GM18867 (cell line): ENCODE measurements around the gene PTEN.
"Not testable (repeated sequence)": the region's sequence is repeated elsewhere in the genome, so short reads cannot be mapped to it uniquely, and the experiment has no call there.

Experiments used
- ATAC-seq: cut with Tn5 transposase; IDR thresholded peaks from one replicate; pipeline ENCODE4 v1.9.1; 2021; ENCODE audit warnings: mild to moderate bottlenecking, moderate library complexity; ENCODE audit not compliant: unreplicated experiment

Gene PTEN

GRCh38 chr10:87868277-87868676, 4.9 kb downstream of the PTEN start:
- no peak for ATAC-seq

DNA sequence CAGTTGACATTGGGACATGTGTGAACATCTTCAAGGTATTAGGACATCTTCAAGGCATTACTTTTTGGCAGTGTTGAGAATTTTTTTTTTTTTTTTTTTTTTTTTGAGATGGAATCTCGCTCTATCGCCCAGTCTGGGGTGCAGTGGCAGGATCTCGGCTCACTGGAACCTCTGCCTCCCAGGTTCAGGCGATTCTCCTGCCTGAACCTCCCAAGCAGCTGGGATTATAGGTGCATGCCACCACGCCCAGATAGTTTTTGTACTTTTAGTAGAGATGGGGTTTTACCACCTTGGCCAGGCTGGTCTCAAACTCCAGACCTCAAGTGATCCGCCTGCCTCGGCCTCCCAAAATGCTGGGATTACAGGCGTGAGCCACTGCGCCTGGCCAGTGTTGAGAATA, 5.7 kb downstream of the PTEN start:
- not testable (repeated sequence) for ATAC-seq

DNA sequence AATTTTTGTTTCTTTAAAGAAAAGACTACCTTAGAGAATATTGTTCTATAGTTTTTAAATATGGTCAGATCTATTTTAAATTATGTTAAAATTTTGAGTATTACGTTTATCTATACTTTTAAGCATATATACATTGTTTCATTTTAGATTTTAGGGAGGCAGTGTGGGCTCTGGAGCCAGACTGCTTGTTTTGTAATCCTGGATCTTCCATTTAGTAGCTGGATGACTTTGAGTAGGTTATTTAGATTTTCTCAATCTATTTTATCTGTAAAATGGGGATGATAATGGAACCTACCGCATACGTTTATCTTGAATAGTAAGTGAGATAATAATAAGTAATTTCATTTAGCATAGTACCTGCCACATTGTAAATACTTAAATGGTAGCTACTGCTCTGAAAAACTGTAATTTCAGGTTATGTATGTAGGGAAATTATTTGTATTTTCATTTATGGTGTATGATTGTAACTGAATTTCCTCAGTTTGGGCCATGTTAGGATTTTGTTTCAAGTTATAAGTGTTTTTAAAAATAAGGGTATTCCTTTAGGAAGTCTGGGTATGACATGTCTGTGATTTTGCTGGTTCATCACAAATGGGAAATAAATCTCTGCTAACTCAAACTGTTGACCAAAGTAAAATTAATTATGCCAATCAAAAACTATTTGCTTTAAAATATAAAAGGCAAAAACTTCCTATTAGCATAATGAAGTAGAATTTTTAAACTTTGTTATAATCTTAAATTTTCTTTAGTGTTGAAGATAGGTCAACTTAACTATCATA, 6.5 kb downstream of the PTEN start:
- no peak for ATAC-seq

DNA sequence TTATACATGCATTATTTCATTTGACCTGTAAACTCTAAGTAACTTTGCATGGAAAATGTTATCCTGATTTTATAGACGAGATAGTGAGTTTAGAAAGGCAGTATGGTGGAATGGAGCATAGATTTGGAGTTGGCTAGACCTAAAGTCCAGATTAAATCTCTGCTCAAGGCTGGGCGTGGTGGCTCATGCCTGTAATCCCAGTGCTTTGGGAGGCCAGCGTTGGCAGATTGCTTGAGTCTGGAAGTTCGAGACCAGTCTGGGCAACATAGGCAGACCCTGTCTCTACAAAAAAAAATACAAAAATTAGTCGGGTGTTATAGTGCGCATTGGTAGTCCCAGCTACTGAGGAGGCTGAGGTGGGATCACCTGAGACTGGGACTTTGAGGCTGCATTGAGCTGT, 9.4 kb downstream of the PTEN start:
- no peak for ATAC-seq

DNA sequence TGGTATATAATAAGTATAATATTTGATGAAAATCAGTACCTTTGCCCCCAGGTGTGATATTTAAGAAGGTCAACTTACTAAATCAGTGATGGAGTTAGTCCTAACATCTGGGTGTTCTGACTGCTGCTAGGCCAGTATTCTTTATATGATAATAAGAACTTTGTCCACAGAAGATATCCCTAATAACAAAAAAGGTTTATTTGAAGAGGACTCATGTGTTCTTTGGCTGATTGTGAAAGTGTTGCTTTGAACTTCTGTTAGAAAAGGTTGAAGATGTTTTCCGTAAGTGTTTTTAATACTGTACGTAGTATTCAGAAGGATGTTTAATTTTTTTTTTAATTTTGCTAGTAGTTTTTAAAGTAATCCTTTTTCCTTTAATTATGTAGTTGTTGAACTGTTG, 10.2 kb downstream of the PTEN start:
- ATAC-seq, result no peak

GRCh38 chr10:87875929-87876571, 12.6 kb downstream of the PTEN start:
- no peak for ATAC-seq

GRCh38 chr10:87878664-87879459, 15.4 kb downstream of the PTEN start:
- no peak for ATAC-seq

DNA sequence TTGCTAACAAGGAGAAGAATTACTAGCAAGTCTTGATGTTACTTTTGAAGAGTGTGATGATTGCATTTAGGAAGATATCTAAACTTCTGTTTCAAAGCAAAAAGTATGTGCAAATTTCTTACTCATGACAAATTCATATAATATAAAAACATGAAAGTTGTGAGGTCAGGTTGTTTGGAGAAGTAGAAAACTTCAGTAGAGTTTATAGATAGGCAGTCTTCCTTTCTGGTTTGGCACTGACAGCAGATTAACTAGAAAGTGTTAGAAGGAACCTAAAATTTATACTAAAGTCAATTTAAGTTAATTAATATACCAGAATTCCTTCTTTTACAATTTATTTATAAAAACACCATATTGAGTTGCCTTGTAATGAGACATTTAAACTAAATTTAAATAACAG, 16.9 kb downstream of the PTEN start:
- ATAC-seq, result no peak

DNA sequence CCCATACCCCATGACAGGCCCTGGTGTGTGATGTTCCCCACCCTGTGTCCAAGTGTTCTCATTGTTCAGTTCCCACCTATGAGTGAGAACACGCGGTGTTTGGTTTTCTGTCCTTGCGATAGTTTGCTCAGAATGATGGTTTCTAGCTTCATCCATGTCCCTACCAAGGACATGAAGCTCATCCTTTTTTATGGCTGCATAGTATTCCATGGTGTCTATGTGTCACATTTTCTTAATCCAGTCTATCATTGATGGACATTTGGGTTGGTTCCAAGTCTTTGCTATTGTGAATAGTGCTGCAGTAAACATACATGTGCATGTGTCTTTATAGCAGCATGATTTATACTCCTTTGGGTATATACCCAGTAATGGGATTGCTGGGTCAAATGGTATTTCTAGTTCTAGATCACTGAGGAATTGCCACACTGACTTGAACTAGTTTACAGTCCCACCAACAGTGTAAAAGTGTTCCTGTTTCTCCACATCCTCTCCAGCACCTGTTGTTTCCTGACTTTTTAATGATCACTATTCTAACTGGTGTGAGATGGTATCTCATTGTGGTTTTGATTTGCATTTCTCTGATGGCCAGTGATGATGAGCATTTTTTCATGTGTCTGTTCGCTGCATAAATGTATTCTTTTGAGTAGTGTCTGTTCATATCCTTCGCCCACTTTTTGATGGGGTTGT, 18.1 kb downstream of the PTEN start:
- not testable (repeated sequence) for ATAC-seq

DNA sequence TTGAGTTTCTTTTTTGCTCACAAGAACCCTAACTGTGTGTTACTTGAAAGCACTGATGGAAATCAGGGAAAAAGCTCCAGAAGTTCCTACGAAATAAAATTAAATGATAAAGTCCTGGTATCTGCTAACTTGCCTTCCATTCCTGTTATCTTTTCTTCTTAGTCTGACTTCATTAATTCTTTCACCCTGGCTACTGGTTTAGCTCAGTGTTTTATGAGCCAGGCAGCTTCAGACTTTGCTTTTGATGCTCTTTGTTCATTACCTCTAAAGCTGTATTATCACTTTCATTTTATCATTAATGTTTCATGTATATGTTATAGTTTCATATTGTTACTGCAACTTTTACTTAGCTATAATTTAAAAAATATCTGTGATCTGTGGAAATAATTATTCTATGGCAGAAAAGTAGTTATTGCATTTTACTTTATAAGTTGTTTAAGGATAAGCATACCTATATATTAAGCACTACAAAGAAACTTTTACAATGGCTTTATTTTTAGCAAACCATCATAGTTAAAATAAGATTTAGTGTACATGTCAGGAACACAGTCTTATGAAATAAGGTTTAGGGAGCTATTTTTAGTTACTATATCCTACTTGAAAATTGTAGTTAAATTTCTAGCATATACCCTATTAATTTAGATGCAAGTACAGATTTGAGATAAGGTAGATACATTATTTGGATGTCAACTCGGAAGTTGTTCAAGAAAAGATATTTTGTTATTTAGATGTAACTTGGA, 19.3 kb downstream of the PTEN start:
- ATAC-seq, result no peak

DNA sequence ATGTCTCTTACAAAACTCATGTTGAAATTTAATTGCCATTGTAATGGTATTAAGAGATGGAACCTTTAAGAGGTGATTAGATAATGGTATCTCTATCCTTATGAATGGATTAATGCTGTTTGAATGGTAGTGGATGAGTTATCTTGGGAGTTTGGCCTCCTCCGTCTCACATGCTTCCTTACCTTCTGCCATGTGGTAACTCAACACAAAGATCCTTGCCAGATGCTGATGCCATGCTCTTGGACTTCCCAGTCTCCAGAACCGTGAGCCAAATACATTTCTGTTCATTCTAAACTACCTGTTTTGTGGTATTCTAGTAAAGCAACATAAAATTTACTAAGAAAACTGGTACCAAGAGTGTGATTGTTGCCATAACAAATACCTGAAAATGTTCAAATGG, 23.2 kb downstream of the PTEN start:
- ATAC-seq, result no peak

DNA sequence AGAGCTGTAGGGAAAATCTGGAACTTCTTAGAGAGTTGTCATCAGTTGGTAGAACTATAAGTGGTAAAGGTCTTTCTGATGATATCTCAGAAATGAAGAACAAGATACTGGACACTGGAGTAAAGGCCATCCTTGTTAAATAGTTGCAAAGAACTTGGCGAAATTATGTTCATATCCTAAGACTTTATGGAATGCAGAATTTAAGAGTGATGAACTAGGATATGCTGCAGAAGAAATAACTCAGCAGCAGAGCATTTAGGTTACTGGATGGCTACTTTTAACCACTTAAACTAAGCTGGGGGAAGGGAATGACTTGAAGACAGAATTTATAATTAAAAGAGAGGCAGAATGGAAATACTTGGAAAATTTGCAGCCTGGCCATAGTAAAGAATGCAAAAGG, 23.7 kb downstream of the PTEN start:
- no peak for ATAC-seq

DNA sequence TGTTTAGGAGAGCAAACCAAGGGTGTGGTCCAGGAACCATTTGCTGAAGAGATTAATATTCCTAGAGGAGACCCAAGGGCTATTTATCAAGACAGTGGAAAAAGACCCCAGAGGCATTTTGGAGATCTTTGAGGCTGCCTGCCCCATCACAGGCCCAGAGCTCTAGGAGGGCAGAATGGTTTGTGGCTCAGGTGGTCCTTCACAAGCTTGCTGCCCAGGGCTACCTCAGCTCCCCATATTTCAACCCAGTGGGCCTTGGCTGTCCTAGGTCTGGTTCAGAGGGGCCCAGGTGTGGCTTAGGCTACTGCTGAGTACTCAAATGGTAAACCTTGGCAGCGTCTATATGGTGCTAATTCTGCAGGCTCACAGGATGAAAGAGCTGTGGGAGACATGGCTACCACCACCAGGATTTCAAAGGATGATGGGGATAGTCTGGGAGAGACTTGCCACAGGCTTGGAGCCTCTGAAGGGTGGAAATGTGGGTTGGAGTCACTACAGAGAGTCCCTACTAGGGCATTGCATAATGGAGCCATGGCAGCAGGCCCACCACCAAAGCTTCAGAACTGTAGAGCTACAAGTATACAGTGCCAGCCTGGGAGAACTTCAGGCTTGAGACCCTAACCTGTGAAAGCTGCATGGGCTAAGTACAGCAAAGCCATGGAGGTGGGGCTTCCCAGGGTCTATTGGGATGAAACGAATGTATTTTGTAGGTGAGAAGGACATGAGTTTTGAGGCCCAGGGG, 24.3 kb downstream of the PTEN start:
- no peak for ATAC-seq

DNA sequence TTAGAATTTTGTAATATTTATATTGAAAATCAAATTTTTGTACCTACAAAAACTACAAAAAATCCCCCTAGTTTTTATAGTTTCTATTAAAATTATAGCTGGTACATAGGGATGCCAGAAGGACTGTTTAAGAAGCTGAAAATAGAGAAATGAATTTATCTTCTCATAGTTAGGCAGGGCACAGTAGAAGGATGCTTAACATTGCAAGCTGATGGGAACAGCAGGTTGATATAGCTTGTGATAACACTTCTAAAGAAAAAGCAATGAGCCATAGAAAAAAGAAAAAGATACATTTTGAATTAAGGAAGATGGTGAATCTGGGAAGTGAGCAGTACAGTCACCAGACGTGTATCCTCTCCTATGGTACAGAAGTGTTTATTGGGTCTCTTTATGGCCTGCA, 32.0 kb downstream of the PTEN start:
- no peak for ATAC-seq

GRCh38 chr10:87896216-87896615, 32.8 kb downstream of the PTEN start:
- ATAC-seq, result no peak

- not testable (repeated sequence) for ATAC-seq
Observed at GRCh38 chr10:87897957-87898356, 34.5 kb downstream of the PTEN start.

DNA sequence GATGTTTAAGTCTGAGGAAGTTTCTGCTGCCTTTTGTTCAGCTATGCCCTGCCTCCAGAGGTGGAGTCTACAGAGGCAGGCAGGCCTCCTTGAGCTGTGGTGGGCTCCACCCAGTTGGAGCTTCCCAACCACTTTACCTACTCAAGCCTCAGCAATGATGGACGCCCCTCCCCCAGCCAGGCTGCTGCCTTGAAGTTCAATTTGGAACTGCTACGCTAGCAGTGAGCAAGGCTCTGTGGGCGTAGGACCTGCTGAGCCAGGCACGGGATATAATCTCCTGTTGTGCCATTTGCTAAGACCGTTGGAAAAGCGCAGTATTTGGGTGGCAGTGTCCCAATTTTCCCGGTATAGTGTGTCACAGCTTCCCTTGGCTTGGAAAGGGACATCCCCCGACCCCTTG, 40.0 kb downstream of the PTEN start:
- not testable (repeated sequence) for ATAC-seq

- no peak for ATAC-seq
Observed at GRCh38 chr10:87913156-87913921, 49.9 kb downstream of the PTEN start.

GRCh38 chr10:87915406-87915805, 52.0 kb downstream of the PTEN start:
- ATAC-seq, result no peak
